Mucosa of rectum (tissue), 2 donors: ENCODE results near the gene OPHN1.

ENCODE experiments used
- H3K27ac ChIP-seq, 2 donors: one replicate each; pipeline ENCODE4 v1.7.0; 2013; ENCODE audit warnings: inconsistent platforms in 2 of 2, low read depth in 2 of 2, low read length in 2 of 2
- H3K27me3 ChIP-seq, 2 donors: one replicate each; pipeline ENCODE4 v1.7.0; 2013; ENCODE audit warnings: low read length in 2 of 2; ENCODE audit not compliant: control insufficient read depth in 2 of 2, insufficient read depth in 2 of 2
- H3K36me3 ChIP-seq, 2 donors: one replicate each; pipeline ENCODE4 v1.7.0; 2013; ENCODE audit warnings: low read length in 2 of 2; ENCODE audit not compliant: control insufficient read depth in 2 of 2, insufficient read depth in 2 of 2
- H3K4me1 ChIP-seq, 2 donors: one replicate each; pipeline ENCODE4 v1.7.0; 2013; ENCODE audit warnings: low read length in 2 of 2, mild to moderate bottlenecking in 1 of 2; ENCODE audit not compliant: control insufficient read depth in 2 of 2, insufficient read depth in 2 of 2
- H3K4me3 ChIP-seq, 2 donors: one replicate each; pipeline ENCODE4 v1.7.0; 2013; ENCODE audit warnings: low read length in 2 of 2
- H3K9ac ChIP-seq, 2 donors: one replicate each; pipeline ENCODE4 v1.7.0; 2013; ENCODE audit warnings: low read length in 2 of 2, low read depth in 1 of 2, mild to moderate bottlenecking in 1 of 2
- H3K9me3 ChIP-seq, 2 donors: one replicate each; pipeline ENCODE4 v1.7.0; 2013; ENCODE audit warnings: low read length in 2 of 2; ENCODE audit not compliant: control insufficient read depth in 2 of 2
- donor health status: healthy.
- donor health status: Normal muscosa, but diverticular disease.

Gene OPHN1

DNA sequence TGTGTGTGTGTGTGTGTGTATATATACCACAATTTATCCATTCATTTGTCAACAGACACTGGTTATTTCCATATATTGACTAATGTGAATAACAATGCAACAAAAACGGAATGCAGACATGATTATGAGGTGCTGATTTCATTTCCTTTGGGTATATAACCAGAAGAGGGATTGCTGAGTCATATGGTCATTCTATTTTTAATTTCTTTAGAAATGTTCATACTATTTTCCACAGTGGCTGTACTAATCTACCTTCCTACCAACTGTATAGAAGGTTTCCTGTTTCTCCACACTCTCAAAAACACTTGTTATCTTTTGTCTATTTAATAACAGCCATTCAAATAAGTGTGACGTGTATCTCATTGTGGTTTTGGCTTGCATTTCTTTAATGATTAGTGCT, 269.9 kb downstream of the OPHN1 start:
- Histone ChIP-seq H3K9me3 (no peaks in the 10 kb centered on the region), H3K27me3 (no peaks in the 10 kb centered on the region), H3K27ac (no peak overlapping the region), H3K4me3 (no peak overlapping the region), H3K4me1 (no peaks in the 10 kb centered on the region), H3K9ac (no peak overlapping the region), H3K36me3 (no peaks in the 10 kb centered on the region)

DNA sequence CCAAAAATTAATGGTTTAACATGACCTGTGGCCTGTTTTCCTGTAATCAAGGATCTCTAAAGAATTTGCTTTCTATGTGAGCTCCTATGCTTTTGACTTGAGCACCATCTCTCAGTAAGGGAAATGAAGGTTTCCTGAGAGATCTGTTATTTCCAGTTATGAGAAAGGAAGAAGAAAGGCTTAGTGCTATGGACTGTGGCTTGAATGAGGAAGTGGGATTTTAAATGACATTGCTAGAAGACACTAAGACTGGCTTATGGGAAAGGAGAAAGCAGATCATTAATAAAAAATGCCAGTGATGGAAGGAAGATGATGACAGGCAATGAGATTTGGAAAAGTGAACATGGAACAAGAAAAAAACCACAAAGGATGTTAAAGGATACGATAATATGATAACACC, 285.4 kb downstream of the OPHN1 start:
- H3K9ac ChIP-seq = no peak overlapping the region
- H3K4me3 ChIP-seq = no peak overlapping the region
- no peaks in the 10 kb centered on the region for H3K9me3 ChIP-seq
- no peak overlapping the region for H3K27ac ChIP-seq
- H3K36me3 ChIP-seq = no peaks in the 10 kb centered on the region
- peaks cover 0 to 2% of the 10 kb centered on the region in 2 donors for H3K27me3 ChIP-seq
- H3K4me1 ChIP-seq = no peaks in the 10 kb centered on the region

DNA sequence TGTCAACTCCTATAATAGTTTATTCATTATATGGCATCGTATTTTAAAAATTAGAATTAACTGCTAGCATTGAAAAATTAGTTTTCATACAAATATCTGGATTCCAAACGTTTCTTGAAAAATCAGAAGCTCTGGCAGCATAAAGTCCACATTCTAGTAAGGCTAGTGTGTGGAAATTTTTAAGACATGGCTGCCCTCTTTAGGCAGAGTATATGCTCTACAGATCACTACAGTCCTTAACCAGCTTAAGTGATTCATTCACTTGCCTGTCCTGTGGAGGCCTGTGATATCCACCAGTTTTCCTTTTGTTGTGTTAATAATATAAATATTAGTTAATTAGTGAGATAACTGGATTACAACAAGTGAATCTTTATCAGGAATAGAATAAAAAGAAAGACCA, 287.2 kb downstream of the OPHN1 start:
- H3K27ac ChIP-seq = no peak overlapping the region
- no peak overlapping the region for H3K4me3 ChIP-seq
- no peak overlapping the region for H3K9ac ChIP-seq
- H3K27me3 ChIP-seq = peaks cover 0 to 2% of the 10 kb centered on the region in 2 donors
- H3K4me1 ChIP-seq = no peaks in the 10 kb centered on the region
- no peaks in the 10 kb centered on the region for H3K9me3 ChIP-seq
- no peaks in the 10 kb centered on the region for H3K36me3 ChIP-seq

DNA sequence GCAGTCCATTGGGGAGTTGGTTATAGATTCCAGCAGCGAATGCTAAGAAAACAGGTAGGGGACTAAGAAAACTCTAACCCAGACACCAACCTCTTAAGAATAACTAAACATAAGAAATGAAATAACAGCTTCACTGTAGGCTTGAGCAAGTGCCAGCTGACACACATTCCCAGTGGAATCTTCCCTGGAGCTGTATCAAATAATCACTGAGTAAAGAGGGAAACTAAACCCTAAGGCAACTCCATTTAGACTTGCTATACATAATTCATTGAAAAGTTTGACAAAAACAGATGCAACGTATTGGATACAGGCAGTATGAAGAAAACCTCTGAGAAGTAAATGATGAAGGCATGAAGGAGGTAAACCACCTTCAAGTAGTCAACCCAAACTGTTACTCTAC, 293.5 kb downstream of the OPHN1 start:
- H3K4me1 ChIP-seq = no peaks in the 10 kb centered on the region
- no peaks in the 10 kb centered on the region for H3K9me3 ChIP-seq
- no peak overlapping the region for H3K9ac ChIP-seq
- H3K36me3 ChIP-seq = no peaks in the 10 kb centered on the region
- H3K27ac ChIP-seq = no peak overlapping the region
- no peak overlapping the region for H3K4me3 ChIP-seq
- no peaks in the 10 kb centered on the region for H3K27me3 ChIP-seq

DNA sequence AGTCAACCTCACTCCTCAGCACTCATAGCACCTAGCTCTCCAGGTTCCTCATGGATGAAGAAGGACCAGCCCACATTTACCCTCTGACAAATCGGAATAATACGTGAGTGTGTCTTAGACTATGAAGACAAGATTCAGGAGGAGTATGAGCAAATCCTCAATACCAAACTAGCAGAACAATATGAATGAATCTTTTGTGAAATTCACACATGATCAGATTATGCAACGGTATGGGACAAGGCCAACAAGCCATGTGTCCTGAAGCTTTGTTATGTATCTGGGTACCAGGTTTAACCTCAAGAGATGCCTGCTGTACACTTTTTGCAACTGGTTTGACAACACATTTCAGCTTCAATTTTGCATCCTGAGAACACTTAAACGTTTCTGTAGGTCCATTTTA, 300.1 kb downstream of the OPHN1 start:
- no peaks in the 10 kb centered on the region for H3K4me1 ChIP-seq
- H3K9me3 ChIP-seq = no peaks in the 10 kb centered on the region
- no peaks in the 10 kb centered on the region for H3K36me3 ChIP-seq
- H3K27ac ChIP-seq = no peak overlapping the region
- no peaks in the 10 kb centered on the region for H3K27me3 ChIP-seq
- H3K9ac ChIP-seq = no peak overlapping the region
- no peak overlapping the region for H3K4me3 ChIP-seq

DNA sequence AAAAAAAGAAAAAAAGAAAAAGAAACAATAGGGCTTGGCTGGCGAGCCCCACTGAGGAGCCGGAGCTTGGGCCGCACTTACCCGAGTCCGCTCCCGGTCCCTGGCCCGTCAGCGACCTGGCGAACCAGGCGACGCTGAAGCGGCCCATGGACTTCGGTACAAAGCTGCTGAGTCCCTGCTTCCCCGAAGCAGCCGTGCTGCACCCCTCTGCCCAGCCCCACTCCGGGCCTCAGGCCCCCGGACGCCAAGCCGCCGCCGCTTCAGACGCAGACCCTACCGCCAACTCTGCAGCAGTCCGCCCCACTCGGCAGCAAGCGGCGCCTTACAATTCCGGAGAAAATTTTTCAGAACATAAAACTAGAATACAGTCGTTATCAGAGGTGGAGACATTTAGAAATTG, 300.5 kb downstream of the OPHN1 start:
- no peaks in the 10 kb centered on the region for H3K36me3 ChIP-seq
- H3K27ac ChIP-seq = no peak overlapping the region
- no peak overlapping the region for H3K4me3 ChIP-seq
- no peaks in the 10 kb centered on the region for H3K27me3 ChIP-seq
- no peak overlapping the region for H3K9ac ChIP-seq
- H3K4me1 ChIP-seq = no peaks in the 10 kb centered on the region
- no peaks in the 10 kb centered on the region for H3K9me3 ChIP-seq

DNA sequence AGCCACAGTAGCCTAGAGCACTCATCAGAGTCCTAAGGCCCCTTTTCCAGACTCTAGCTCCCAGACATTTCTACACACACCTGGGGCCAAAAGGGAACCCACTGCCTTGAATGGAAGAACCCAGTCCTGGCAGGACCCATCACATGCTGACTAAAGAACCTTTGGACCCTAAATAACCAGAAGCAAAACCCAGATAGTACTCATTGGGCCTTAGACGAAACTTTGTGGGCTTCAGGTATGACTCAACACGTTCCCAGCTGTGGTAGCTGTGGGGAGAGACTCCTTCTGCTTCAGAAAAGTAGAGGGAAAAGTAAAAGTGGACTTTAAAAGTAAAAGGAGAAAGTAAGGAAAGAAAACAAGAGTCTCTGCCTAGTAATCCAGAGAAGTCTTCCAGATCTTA, 311.5 kb downstream of the OPHN1 start:
- Histone ChIP-seq H3K36me3 (no peaks in the 10 kb centered on the region), H3K9ac (no peak overlapping the region), H3K27ac (no peak overlapping the region), H3K27me3 (peaks cover 0 to 3% of the 10 kb centered on the region in 2 donors), H3K4me3 (no peak overlapping the region), H3K4me1 (no peaks in the 10 kb centered on the region), H3K9me3 (no peaks in the 10 kb centered on the region)

DNA sequence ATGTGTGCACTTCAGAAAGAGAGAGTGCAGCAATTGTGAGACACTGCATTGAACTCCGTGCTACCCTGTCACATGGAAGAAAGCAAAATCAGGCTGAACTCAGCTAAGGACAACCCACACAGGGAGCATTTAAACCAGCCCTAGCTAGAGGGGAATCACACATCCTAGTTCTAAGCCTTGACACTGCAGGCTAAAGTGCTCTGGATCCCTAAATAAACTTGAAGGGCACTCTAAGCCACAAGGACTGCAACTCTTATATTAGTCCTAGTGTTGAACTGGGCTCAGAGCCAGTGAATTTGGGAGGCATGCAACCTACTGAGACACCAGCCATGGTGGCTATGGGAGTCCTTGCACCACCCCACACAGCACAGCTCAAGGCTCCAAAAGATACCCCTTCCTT, 311.9 kb downstream of the OPHN1 start:
- Histone ChIP-seq H3K27ac (no peak overlapping the region), H3K36me3 (no peaks in the 10 kb centered on the region), H3K9ac (no peak overlapping the region), H3K4me1 (no peaks in the 10 kb centered on the region), H3K9me3 (no peaks in the 10 kb centered on the region), H3K27me3 (peaks cover 0 to 3% of the 10 kb centered on the region in 2 donors), H3K4me3 (no peak overlapping the region)

DNA sequence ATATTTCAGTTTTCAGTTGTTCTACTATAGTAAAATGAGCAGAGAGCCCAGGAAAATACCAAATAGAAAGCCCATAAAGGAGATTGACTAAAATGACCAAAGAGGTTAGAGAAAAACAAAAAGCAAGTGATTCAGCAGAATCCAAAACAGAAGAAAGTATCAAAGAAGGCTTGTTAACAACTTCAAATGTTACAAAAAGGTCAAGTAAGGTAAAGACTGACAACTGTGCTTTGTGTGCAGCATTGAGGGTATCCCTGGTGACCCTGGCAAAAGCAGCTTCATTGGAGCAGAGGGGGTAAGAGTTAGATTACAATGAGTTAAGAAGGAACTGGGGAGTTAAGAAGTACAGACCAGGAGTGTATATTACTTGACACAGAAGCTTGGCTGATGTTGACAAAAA, 317.9 kb downstream of the OPHN1 start:
- H3K27ac ChIP-seq = no peak overlapping the region
- H3K4me3 ChIP-seq = no peak overlapping the region
- no peaks in the 10 kb centered on the region for H3K36me3 ChIP-seq
- no peak overlapping the region for H3K9ac ChIP-seq
- no peaks in the 10 kb centered on the region for H3K4me1 ChIP-seq
- peaks cover 0 to 3% of the 10 kb centered on the region in 2 donors for H3K27me3 ChIP-seq
- H3K9me3 ChIP-seq = no peaks in the 10 kb centered on the region

DNA sequence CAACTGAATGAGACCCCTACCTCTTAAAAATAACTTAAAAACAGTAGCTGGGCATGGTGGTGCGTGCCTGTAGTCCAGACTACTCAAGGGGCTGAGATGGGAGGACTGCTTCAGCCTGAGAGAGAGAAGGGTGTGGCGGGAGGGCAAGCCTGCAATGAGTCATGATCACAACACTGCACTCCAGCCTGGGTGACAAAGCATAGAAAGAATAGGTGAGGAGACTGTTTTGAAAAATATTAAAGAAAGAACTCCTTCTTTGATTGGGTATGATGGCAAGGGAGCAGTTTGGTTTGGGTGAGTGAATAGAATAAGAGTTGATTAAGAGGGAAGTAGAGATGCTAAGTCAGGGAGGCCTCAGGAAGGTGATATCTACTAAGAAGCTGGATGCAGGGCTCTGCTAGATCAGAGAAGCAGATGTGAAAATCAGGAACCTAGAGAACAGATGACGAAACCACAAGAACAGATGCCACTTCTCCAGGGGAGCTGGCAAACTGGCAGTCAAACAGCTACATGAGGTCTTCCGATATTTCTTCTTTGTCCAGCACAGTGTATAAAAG, 318.6 kb downstream of the OPHN1 start:
- H3K36me3 ChIP-seq = no peaks in the 10 kb centered on the region
- H3K27ac ChIP-seq = no peak overlapping the region
- H3K4me3 ChIP-seq = no peak overlapping the region
- no peaks in the 10 kb centered on the region for H3K4me1 ChIP-seq
- no peak overlapping the region for H3K9ac ChIP-seq
- H3K27me3 ChIP-seq = peaks cover 0 to 3% of the 10 kb centered on the region in 2 donors
- no peaks in the 10 kb centered on the region for H3K9me3 ChIP-seq
